K562 (cell line): ENCODE measurements around the gene SVIL. TPM values are rescaled to one million over a fixed set of nuclear protein-coding genes. Genes with fewer than 3 reads are reported as not detected.

Source experiments
- ATAC-seq: fragments of 200-7000 bp; cut with Tn5 transposase; 3 replicates; pipeline ENCODE4 v1.9.1; 2020; ENCODE audit warnings: moderate library complexity
- BruUV-seq: library from RNA; stranded (reverse); fragments of 400-500 nt; replicated peaks from 2 replicates; lab custom pipeline; 2021; lab: Mats Ljungman, UMichigan
- CTCF ChIA-PET: fragments of 300-600 bp; formaldehyde crosslinking; extraction: SDS; loops from one replicate; lab custom pipeline; 2021; ENCODE audit warnings: low intra/inter-chr PET ratio; lab: Yijun Ruan, JAX
- POLR2A ChIA-PET: fragments of 300-600, 350-650 bp; sonication (Branson Sonifier 250); formaldehyde crosslinking; extraction: SDS; loops from one replicate; lab custom pipeline; 2021; ENCODE audit warnings: antibody characterized with exemption, inconsistent platforms; lab: Yijun Ruan, JAX
- DNase-seq, 4 experiments: peaks; one replicate each; pipeline versions ENCODE4 v3.0.0 to v3.0.0-alpha.2; 2011 to 2018; ENCODE audit warnings: low spot score in 3 of 4, mixed read lengths in 3 of 4; ENCODE audit errors: extremely low read depth in 1 of 4
- FAIRE-seq: peaks from 2 replicates; lab custom pipeline; 2011; peaks lifted over from hg19 to GRCh38; lab: Jason Lieb, UNC
- H2AFZ ChIP-seq: 2 replicates; pipeline ENCODE4 v1.6.0; 2011; ENCODE audit warnings: low read depth, low read length, control low read depth, inconsistent platforms
- H3K27ac ChIP-seq: fragments of 200-600 bp; 3 replicates; pipeline ENCODE4 v1.8.0; 2011; ENCODE audit warnings: low read depth, mild to moderate bottlenecking, control low read depth, inconsistent platforms, low read length, moderate library complexity, mixed read lengths; ENCODE audit errors: extremely low read depth
- H3K27me3 ChIP-seq, 2 experiments: fragments of 300-600 bp in 1 of 2; 2 replicates in 1 of 2; 3 replicates in 1 of 2; pipeline versions ENCODE4 v1.6.0 to v1.8.0; 2011; ENCODE audit warnings: inconsistent platforms in 2 of 2, low read length in 2 of 2, mild to moderate bottlenecking in 1 of 2, mixed read lengths in 1 of 2, moderate library complexity in 1 of 2; ENCODE audit not compliant: control insufficient read depth in 2 of 2, insufficient read depth in 2 of 2
- H3K36me3 ChIP-seq: fragments of 300-600 bp; 3 replicates; pipeline ENCODE4 v1.8.0; 2011; ENCODE audit warnings: mild to moderate bottlenecking, low read length, inconsistent platforms; ENCODE audit not compliant: control insufficient read depth, insufficient read depth
- H3K4me1 ChIP-seq, 2 experiments: fragments of 200-600 bp in 1 of 2; replicated peaks in 1 of 2; 2 replicates in 1 of 2; 3 replicates in 1 of 2; pipeline versions ENCODE4 v1.5.1 to v1.8.0; 2011; ENCODE audit warnings: inconsistent platforms in 2 of 2, low read length in 2 of 2, mild to moderate bottlenecking in 1 of 2, mixed read lengths in 1 of 2, moderate library complexity in 1 of 2; ENCODE audit not compliant: control insufficient read depth in 2 of 2, insufficient read depth in 2 of 2
- H3K4me2 ChIP-seq: 2 replicates; pipeline ENCODE4 v1.6.1; 2011; ENCODE audit warnings: low read length, control low read depth, inconsistent platforms, mixed read lengths; ENCODE audit not compliant: insufficient read depth
- H3K4me3 ChIP-seq: fragments of 200-600 bp; sonication (generic), shearing (Covaris generic); 2 replicates; pipeline ENCODE4 v1.5.1; 2016; ENCODE audit warnings: control low read depth, inconsistent platforms
- H3K79me2 ChIP-seq: fragments of 200-600 bp; 3 replicates; pipeline ENCODE4 v1.8.0; 2011; ENCODE audit warnings: low read length, inconsistent platforms; ENCODE audit not compliant: control insufficient read depth, insufficient read depth
- H3K9ac ChIP-seq, 2 experiments: 2 replicates each; pipeline versions ENCODE4 v1.6.0 to v1.6.1; 2011; ENCODE audit warnings: low read depth in 2 of 2, low read length in 2 of 2, control low read depth in 1 of 2, inconsistent platforms in 1 of 2, mild to moderate bottlenecking in 1 of 2, mixed read lengths in 1 of 2; ENCODE audit not compliant: insufficient read depth in 1 of 2
- H3K9me1 ChIP-seq: one replicate; pipeline ENCODE4 v1.6.0; 2011; ENCODE audit warnings: inconsistent platforms, mild to moderate bottlenecking, low read length, moderate library complexity; ENCODE audit not compliant: control insufficient read depth, insufficient read depth
- H3K9me3 ChIP-seq: replicated peaks from 2 replicates; pipeline ENCODE4 v1.5.1; 2011; ENCODE audit warnings: low read depth, low read length, inconsistent platforms; ENCODE audit not compliant: control insufficient read depth, insufficient read depth
- H4K20me1 ChIP-seq: replicated peaks from 2 replicates; pipeline ENCODE4 v1.6.1; 2011; ENCODE audit warnings: low read length, inconsistent platforms, mixed read lengths; ENCODE audit not compliant: control insufficient read depth, insufficient read depth
- SMAD3 ChIP-seq: fragments of 450-650 bp; formaldehyde crosslinking; conservative IDR thresholded peaks from 2 replicates; pipeline ENCODE4 v1.4.0; 2020; ENCODE audit warnings: mild to moderate bottlenecking
- SP2 ChIP-seq: IDR thresholded peaks from 2 replicates; pipeline ENCODE4 v1.6.1; 2011; ENCODE audit warnings: mild to moderate bottlenecking, low read depth, low read length, moderate library complexity; ENCODE audit not compliant: poor library complexity, severe bottlenecking; ENCODE audit errors: extremely low read depth
- WGBS: fragments of 100-300 bp; shearing (Covaris generic); methylation state at CpG from one replicate; pipeline ENCODE4 v1.1.6; 2016; ENCODE audit warnings: low coverage, mixed read lengths; ENCODE audit not compliant: insufficient coverage; ENCODE audit errors: missing lambda C conversion rate; 5-methylcytosine and 5-hydroxymethylcytosine counted together
- in situ Hi-C: fragments of 300-500 bp; cut with MboI; formaldehyde crosslinking; loops from 4 replicates; pipeline ENCODE4 v1.15.0; 2018; ENCODE audit warnings: inconsistent platforms, mixed read lengths
- intact Hi-C: fragments of 100-400 bp; cut with micrococcal nuclease; formaldehyde crosslinking; loops from 2 replicates; pipeline ENCODE4 v1.14.2; 2022
- polyA plus RNA-seq, 8 experiments: library from polyadenylated mRNA; depleted of rRNA in 4 of 8; stranded (reverse) in 5 of 8; unstranded in 3 of 8; fragments of >200 nt; fragmentation: Nextera tagmentation in 2 of 8; fragmentation: Illumina TruSeq in 1 of 8; extraction: Ambion mirVana in 2 of 8; extraction: Trizol in 1 of 8; gene quantifications; 2 replicates each; pipeline versions ENCODE4 v1.2.1 to v1.2.3, GENCODE V29; 2011 to 2014; ENCODE audit warnings: inconsistent platforms in 1 of 8, missing spikeins in 1 of 8
- total RNA-seq, 7 experiments: library from RNA; depleted of rRNA in 6 of 7; stranded (reverse); fragments of >200 nt in 6 of 7; fragmentation: Illumina TruSeq in 2 of 7; extraction: Trizol in 2 of 7; gene quantifications; 2 replicates each; pipeline versions ENCODE4 v1.2.1 to v1.2.3, GENCODE V29; 2011 to 2021; ENCODE audit warnings: low replicate concordance in 1 of 7
- TF ChIP-seq, protein P1 (sequence below): fragments of 450-650 bp; IDR thresholded peaks from 2 replicates; pipeline ENCODE4 v1.6.1; 2017; ENCODE audit warnings: mild to moderate bottlenecking, moderate library complexity
- TF ChIP-seq, protein P2 (sequence below): sonication (generic); formaldehyde crosslinking; IDR thresholded peaks from 2 replicates; pipeline ENCODE4 v1.8.0; 2023; ENCODE audit warnings: missing genetic modification reagents, mild to moderate bottlenecking, borderline replicate concordance
- TF ChIP-seq, protein P3 (sequence below): fragments of 200-800 bp; sonication (Bioruptor generic); IDR thresholded peaks from 2 replicates; pipeline ENCODE4 v1.6.1; 2016; ENCODE audit warnings: missing genetic modification characterization, missing compliant biosample characterization

The SVIL gene
- total and polyA plus RNA-seq, 9 of the 15 experiments (the other 6 are each of a cell fraction or from before 2014, with no cell fraction given), result under 0.01 to 0.18 (median 0.05) TPM; not detected in 3

DNA sequence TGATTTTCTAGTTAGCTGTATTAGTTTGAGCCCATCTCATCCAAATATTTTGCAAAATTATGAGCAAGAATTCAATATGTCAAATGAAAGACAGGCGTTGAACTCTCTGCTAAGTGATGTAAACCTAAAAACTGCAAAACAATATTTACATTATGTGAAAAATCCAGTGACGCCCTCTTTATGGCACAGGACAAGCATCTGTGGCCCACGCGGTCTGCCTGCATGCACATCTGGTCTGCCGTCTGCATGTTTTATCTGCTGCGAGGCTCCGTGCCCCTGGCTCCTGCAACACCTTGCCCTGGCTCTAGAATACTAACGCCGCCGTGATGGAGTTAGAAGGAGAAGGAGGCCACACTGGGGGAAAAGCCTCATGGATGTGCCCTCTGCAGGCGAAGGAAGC lies 142.0 kb downstream of the SVIL start:
- Histone ChIP-seq H4K20me1 (no peaks in the 10 kb centered on the region), H3K9me1 (no peaks in the 10 kb centered on the region), H3K4me2 (no peak overlapping the region), H3K9ac (no peak overlapping the region), H2AFZ (no peak overlapping the region), H3K36me3 (no peaks in the 10 kb centered on the region), H3K9me3 (no peaks in the 10 kb centered on the region), H3K27me3 (peaks cover 22 to 48% of the 10 kb centered on the region in 2 experiments), H3K27ac (no peak overlapping the region), H3K4me3 (no peak overlapping the region), H3K4me1 (no peaks in the 10 kb centered on the region), H3K79me2 (no peaks in the 10 kb centered on the region)
- TF ChIP-seq, protein P1, sequence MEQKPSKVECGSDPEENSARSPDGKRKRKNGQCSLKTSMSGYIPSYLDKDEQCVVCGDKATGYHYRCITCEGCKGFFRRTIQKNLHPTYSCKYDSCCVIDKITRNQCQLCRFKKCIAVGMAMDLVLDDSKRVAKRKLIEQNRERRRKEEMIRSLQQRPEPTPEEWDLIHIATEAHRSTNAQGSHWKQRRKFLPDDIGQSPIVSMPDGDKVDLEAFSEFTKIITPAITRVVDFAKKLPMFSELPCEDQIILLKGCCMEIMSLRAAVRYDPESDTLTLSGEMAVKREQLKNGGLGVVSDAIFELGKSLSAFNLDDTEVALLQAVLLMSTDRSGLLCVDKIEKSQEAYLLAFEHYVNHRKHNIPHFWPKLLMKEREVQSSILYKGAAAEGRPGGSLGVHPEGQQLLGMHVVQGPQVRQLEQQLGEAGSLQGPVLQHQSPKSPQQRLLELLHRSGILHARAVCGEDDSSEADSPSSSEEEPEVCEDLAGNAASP, result no peak
- no peak for TF ChIP-seq SP2
- TF ChIP-seq SMAD3 (CRISPR knock-in tag), result no peak
- TF ChIP-seq, protein P2, sequence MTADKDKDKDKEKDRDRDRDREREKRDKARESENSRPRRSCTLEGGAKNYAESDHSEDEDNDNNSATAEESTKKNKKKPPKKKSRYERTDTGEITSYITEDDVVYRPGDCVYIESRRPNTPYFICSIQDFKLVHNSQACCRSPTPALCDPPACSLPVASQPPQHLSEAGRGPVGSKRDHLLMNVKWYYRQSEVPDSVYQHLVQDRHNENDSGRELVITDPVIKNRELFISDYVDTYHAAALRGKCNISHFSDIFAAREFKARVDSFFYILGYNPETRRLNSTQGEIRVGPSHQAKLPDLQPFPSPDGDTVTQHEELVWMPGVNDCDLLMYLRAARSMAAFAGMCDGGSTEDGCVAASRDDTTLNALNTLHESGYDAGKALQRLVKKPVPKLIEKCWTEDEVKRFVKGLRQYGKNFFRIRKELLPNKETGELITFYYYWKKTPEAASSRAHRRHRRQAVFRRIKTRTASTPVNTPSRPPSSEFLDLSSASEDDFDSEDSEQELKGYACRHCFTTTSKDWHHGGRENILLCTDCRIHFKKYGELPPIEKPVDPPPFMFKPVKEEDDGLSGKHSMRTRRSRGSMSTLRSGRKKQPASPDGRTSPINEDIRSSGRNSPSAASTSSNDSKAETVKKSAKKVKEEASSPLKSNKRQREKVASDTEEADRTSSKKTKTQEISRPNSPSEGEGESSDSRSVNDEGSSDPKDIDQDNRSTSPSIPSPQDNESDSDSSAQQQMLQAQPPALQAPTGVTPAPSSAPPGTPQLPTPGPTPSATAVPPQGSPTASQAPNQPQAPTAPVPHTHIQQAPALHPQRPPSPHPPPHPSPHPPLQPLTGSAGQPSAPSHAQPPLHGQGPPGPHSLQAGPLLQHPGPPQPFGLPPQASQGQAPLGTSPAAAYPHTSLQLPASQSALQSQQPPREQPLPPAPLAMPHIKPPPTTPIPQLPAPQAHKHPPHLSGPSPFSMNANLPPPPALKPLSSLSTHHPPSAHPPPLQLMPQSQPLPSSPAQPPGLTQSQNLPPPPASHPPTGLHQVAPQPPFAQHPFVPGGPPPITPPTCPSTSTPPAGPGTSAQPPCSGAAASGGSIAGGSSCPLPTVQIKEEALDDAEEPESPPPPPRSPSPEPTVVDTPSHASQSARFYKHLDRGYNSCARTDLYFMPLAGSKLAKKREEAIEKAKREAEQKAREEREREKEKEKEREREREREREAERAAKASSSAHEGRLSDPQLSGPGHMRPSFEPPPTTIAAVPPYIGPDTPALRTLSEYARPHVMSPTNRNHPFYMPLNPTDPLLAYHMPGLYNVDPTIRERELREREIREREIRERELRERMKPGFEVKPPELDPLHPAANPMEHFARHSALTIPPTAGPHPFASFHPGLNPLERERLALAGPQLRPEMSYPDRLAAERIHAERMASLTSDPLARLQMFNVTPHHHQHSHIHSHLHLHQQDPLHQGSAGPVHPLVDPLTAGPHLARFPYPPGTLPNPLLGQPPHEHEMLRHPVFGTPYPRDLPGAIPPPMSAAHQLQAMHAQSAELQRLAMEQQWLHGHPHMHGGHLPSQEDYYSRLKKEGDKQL (CRISPR knock-in tag), result no peak
- TF ChIP-seq, protein P3, sequence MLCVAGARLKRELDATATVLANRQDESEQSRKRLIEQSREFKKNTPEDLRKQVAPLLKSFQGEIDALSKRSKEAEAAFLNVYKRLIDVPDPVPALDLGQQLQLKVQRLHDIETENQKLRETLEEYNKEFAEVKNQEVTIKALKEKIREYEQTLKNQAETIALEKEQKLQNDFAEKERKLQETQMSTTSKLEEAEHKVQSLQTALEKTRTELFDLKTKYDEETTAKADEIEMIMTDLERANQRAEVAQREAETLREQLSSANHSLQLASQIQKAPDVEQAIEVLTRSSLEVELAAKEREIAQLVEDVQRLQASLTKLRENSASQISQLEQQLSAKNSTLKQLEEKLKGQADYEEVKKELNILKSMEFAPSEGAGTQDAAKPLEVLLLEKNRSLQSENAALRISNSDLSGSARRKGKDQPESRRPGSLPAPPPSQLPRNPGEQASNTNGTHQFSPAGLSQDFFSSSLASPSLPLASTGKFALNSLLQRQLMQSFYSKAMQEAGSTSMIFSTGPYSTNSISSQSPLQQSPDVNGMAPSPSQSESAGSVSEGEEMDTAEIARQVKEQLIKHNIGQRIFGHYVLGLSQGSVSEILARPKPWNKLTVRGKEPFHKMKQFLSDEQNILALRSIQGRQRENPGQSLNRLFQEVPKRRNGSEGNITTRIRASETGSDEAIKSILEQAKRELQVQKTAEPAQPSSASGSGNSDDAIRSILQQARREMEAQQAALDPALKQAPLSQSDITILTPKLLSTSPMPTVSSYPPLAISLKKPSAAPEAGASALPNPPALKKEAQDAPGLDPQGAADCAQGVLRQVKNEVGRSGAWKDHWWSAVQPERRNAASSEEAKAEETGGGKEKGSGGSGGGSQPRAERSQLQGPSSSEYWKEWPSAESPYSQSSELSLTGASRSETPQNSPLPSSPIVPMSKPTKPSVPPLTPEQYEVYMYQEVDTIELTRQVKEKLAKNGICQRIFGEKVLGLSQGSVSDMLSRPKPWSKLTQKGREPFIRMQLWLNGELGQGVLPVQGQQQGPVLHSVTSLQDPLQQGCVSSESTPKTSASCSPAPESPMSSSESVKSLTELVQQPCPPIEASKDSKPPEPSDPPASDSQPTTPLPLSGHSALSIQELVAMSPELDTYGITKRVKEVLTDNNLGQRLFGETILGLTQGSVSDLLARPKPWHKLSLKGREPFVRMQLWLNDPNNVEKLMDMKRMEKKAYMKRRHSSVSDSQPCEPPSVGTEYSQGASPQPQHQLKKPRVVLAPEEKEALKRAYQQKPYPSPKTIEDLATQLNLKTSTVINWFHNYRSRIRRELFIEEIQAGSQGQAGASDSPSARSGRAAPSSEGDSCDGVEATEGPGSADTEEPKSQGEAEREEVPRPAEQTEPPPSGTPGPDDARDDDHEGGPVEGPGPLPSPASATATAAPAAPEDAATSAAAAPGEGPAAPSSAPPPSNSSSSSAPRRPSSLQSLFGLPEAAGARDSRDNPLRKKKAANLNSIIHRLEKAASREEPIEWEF, result no peak
- ChIA-PET CTCF (no interaction called here), POLR2A (interaction anchor here (0.7 kb wide), 1 partner anchor 864 kb away, joined by 3 read pairs; no protein-coding TSS in a partner anchor)
- in situ Hi-C loops (no loop called here), intact Hi-C loops (no loop called here)
- 10% methylated on average over 10 of the region's 11 CpGs for WGBS
- FAIRE-seq, result no peak
- ATAC-seq, result no peak
- no TSS peak for BruUV-seq
- DNase-seq, result no peak
